GM12878 (cell line): ENCODE results near the gene SMC3. TPM values are rescaled to one million over a fixed set of nuclear protein-coding genes. Genes with fewer than 3 reads are reported as not detected.

ENCODE experiments used
- ATF7 ChIP-seq: fragments of 450-650 bp; IDR thresholded peaks from 2 replicates; pipeline ENCODE4 v1.6.1; 2016; ENCODE audit warnings: low read depth, mild to moderate bottlenecking
- CEBPB ChIP-seq, 2 experiments: fragments of 150-350 bp in 1 of 2; IDR thresholded peaks; 2 replicates each; pipeline ENCODE4 v1.6.1; 2012 to 2014; ENCODE audit warnings: low read depth in 2 of 2, low read length in 2 of 2, borderline replicate concordance in 1 of 2, inconsistent platforms in 1 of 2
- CHD2 ChIP-seq: IDR thresholded peaks from 2 replicates; pipeline ENCODE4 v1.6.1; 2011; ENCODE audit warnings: low read depth, low read length, improper control_type of control experiment, borderline replicate concordance
- EGR1 ChIP-seq, 2 experiments: IDR thresholded peaks; 1 replicate in 1 of 2; 2 replicates in 1 of 2; pipeline ENCODE4 v1.6.1; 2011 to 2012; ENCODE audit warnings: low read depth in 2 of 2, low read length in 2 of 2, borderline replicate concordance in 1 of 2, mild to moderate bottlenecking in 1 of 2, moderate library complexity in 1 of 2
- EZH2 ChIP-seq: IDR thresholded peaks from 2 replicates; pipeline ENCODE4 v1.6.1; 2012; ENCODE audit warnings: low read depth, mild to moderate bottlenecking, control low read depth, inconsistent platforms, low read length, borderline replicate concordance; ENCODE audit not compliant: control insufficient read depth
- FOS ChIP-seq: IDR thresholded peaks from 3 replicates; pipeline ENCODE4 v1.6.1; 2011; ENCODE audit warnings: borderline replicate concordance; ENCODE audit not compliant: insufficient read length; ENCODE audit errors: extremely low read depth
- FOXK2 ChIP-seq: fragments of 450-650 bp; IDR thresholded peaks from 2 replicates; pipeline ENCODE4 v1.6.1; 2017; ENCODE audit warnings: mild to moderate bottlenecking, moderate library complexity
- HDAC2 ChIP-seq: fragments of 200-600 bp; sonication (generic); IDR thresholded peaks from 2 replicates; pipeline ENCODE4 v1.6.1; 2017
- IKZF1 ChIP-seq: fragments of 450-650 bp; conservative IDR thresholded peaks from 2 replicates; pipeline ENCODE4 v1.6.1; 2017; ENCODE audit warnings: antibody characterized with exemption, mild to moderate bottlenecking
- IKZF2 ChIP-seq, 2 experiments: fragments of 450-650 bp; IDR thresholded peaks; 2 replicates each; pipeline ENCODE4 v1.6.1; 2017; ENCODE audit warnings: mild to moderate bottlenecking in 2 of 2, moderate library complexity in 2 of 2
- KDM1A ChIP-seq: fragments of 200-600 bp; sonication (generic); IDR thresholded peaks from 2 replicates; pipeline ENCODE4 v1.6.1; 2016; ENCODE audit warnings: borderline replicate concordance
- MEF2A ChIP-seq: IDR thresholded peaks from 2 replicates; pipeline ENCODE4 v1.6.1; 2011; ENCODE audit warnings: low read depth, mild to moderate bottlenecking, low read length, moderate library complexity; ENCODE audit not compliant: insufficient read depth
- MTA3 ChIP-seq: IDR thresholded peaks from 2 replicates; pipeline ENCODE4 v1.6.1; 2012; ENCODE audit warnings: low read length, inconsistent platforms, borderline replicate concordance
- NR2C1 ChIP-seq: fragments of 450-650 bp; IDR thresholded peaks from 2 replicates; pipeline ENCODE4 v1.6.1; 2017; ENCODE audit warnings: antibody characterized with exemption, mild to moderate bottlenecking, moderate library complexity
- POU2F2 ChIP-seq: IDR thresholded peaks from 3 replicates; pipeline ENCODE4 v1.6.1; 2011; ENCODE audit warnings: low read depth, mild to moderate bottlenecking, low read length, borderline replicate concordance
- RCOR1 ChIP-seq: conservative IDR thresholded peaks from 2 replicates; pipeline ENCODE4 v1.6.1; 2012; ENCODE audit warnings: low read depth, low read length, improper control_type of control experiment
- TBL1XR1 ChIP-seq: IDR thresholded peaks from 2 replicates; pipeline ENCODE4 v1.6.1; 2012; ENCODE audit warnings: low read depth, low read length, improper control_type of control experiment
- TCF12 ChIP-seq: IDR thresholded peaks from 2 replicates; pipeline ENCODE4 v1.6.1; 2011; ENCODE audit warnings: low read depth, mild to moderate bottlenecking, low read length
- ZBED1 ChIP-seq: IDR thresholded peaks from 2 replicates; pipeline ENCODE4 v1.6.1; 2016; ENCODE audit warnings: borderline replicate concordance
- ZNF622 ChIP-seq: fragments of 450-650 bp; IDR thresholded peaks from 2 replicates; pipeline ENCODE4 v1.6.1; 2017; ENCODE audit warnings: mild to moderate bottlenecking, inconsistent platforms
- polyA plus RNA-seq, 11 experiments: library from polyadenylated mRNA; depleted of rRNA in 4 of 11; unstranded in 6 of 11; stranded (reverse) in 5 of 11; fragments of >200 nt; fragmentation: Nextera tagmentation in 4 of 11; fragmentation: Illumina TruSeq in 1 of 11; extraction: Ambion mirVana in 4 of 11; extraction: Trizol in 1 of 11; gene quantifications; 1 replicate in 1 of 11; 2 replicates in 10 of 11; pipeline versions ENCODE4 v1.2.1 to v1.2.3, GENCODE V29; 2011 to 2016; ENCODE audit warnings: inconsistent platforms in 2 of 11, missing spikeins in 2 of 11, low read depth in 1 of 11
- total RNA-seq, 4 experiments: library from RNA; depleted of rRNA in 3 of 4; stranded (reverse); fragments of >200 nt in 3 of 4; fragmentation: Illumina TruSeq in 1 of 4; extraction: Trizol in 1 of 4; gene quantifications; 2 replicates each; pipeline versions ENCODE4 v1.2.1 to v1.2.3, GENCODE V29; 2013 to 2021
- TF ChIP-seq, protein P1 (sequence below): fragments of 450-650 bp; IDR thresholded peaks from 2 replicates; pipeline ENCODE4 v1.6.1; 2017; ENCODE audit warnings: low read depth, mild to moderate bottlenecking, moderate library complexity
- TF ChIP-seq, protein P2 (sequence below): fragments of 450-650 bp; IDR thresholded peaks from 2 replicates; pipeline ENCODE4 v1.6.1; 2016; ENCODE audit warnings: mild to moderate bottlenecking
- TF ChIP-seq, protein P3 (sequence below): IDR thresholded peaks from 2 replicates; pipeline ENCODE4 v1.6.1; 2012; ENCODE audit warnings: improper control_type of control experiment, low read depth, low read length; ENCODE audit not compliant: insufficient replicate concordance

Gene SMC3
- total and polyA plus RNA-seq, 10 of the 15 experiments (the other 5 are each of a cell fraction or from before 2014, with no cell fraction given): 30.4 to 123 (median 48.3) TPM

DNA sequence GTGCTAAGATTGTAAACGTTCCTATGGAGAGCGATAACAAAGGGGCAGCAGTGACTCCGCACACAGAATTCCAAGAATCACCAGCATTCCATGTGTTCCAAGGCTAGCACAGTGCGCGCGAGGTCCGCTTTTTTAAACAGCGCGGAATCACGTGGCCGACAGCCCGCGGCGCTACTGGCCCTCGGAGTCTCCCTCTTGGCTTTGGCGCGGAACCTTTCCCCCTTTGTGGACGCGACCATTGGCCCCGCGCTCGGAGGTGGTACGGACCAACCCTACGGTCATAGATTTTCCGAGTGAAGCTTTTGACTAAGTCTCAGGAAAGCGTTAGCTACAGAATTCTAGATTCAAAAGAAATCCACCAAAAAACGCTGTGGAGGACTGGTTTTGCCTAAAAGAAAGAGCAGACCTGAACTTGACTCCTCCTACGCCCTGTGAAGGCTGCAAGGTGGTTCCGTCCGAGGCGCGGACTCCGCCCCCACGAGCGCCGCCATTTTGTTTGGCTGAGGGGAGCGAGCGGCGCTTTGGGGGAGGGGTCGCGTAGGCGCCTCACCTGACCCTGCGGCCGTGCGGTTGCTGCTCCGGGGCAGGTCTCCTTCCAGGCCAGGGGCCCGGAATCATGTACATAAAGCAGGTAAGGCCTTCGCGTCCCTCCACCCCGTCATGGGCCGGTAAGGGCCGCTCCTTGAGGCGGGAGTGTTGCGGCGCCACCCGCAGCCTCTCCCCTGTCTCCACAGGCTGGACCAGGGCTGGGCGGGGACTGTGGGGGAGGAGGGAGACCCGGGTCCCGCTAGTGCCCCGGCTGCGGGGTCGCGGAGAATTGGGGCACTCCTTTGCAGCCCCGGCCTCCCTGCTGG lies at the start of gene SMC3 (continued):
- TF ChIP-seq, protein P1, sequence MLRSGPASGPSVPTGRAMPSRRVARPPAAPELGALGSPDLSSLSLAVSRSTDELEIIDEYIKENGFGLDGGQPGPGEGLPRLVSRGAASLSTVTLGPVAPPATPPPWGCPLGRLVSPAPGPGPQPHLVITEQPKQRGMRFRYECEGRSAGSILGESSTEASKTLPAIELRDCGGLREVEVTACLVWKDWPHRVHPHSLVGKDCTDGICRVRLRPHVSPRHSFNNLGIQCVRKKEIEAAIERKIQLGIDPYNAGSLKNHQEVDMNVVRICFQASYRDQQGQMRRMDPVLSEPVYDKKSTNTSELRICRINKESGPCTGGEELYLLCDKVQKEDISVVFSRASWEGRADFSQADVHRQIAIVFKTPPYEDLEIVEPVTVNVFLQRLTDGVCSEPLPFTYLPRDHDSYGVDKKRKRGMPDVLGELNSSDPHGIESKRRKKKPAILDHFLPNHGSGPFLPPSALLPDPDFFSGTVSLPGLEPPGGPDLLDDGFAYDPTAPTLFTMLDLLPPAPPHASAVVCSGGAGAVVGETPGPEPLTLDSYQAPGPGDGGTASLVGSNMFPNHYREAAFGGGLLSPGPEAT: peak; percentile 98
- TF ChIP-seq POU2F2: 0 out of 3 replicates have a peak, but pooled peaks have one; percentile 29
- peak; percentile 99 for TF ChIP-seq FOXK2
- TF ChIP-seq KDM1A: no peak
- peak; percentile 50 for TF ChIP-seq TCF12
- no peak for TF ChIP-seq FOS
- no peak for TF ChIP-seq EZH2
- TF ChIP-seq EGR1 (IDR thresholded peaks at IDR 0.05; ENCODE audit: borderline replicate concordance in 1 of 2, low read depth in 2 of 2, low read length in 2 of 2): peak in 1 of 2 experiments; percentile 75; a peak in 1 of 3 replicates
- peak; percentile 56 to 72 for TF ChIP-seq IKZF2 (IDR thresholded peaks at IDR 0.05)
- no peak for TF ChIP-seq MEF2A
- TF ChIP-seq CHD2: peak; percentile 83; the same call in 1 of the 2 replicates
- peak; percentile 27; the same call in 1 of the 2 replicates for TF ChIP-seq MTA3
- TF ChIP-seq TBL1XR1: no peak
- TF ChIP-seq ZNF622: no peak
- TF ChIP-seq NR2C1: peak; percentile 71; the same call in 1 of the 2 replicates
- TF ChIP-seq ATF7: peak; percentile 100
- TF ChIP-seq RCOR1: peak; percentile 66; the same call in 1 of the 2 replicates
- no peak for TF ChIP-seq CEBPB (IDR thresholded peaks at IDR 0.05; ENCODE audit: borderline replicate concordance in 1 of 2, low read depth in 2 of 2, low read length in 2 of 2)
- no peak for TF ChIP-seq ZBED1
- peak; percentile 81 for TF ChIP-seq IKZF1
- no peak for TF ChIP-seq HDAC2
- TF ChIP-seq, protein P2, sequence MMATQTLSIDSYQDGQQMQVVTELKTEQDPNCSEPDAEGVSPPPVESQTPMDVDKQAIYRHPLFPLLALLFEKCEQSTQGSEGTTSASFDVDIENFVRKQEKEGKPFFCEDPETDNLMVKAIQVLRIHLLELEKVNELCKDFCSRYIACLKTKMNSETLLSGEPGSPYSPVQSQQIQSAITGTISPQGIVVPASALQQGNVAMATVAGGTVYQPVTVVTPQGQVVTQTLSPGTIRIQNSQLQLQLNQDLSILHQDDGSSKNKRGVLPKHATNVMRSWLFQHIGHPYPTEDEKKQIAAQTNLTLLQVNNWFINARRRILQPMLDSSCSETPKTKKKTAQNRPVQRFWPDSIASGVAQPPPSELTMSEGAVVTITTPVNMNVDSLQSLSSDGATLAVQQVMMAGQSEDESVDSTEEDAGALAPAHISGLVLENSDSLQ: no peak
- TF ChIP-seq, protein P3, sequence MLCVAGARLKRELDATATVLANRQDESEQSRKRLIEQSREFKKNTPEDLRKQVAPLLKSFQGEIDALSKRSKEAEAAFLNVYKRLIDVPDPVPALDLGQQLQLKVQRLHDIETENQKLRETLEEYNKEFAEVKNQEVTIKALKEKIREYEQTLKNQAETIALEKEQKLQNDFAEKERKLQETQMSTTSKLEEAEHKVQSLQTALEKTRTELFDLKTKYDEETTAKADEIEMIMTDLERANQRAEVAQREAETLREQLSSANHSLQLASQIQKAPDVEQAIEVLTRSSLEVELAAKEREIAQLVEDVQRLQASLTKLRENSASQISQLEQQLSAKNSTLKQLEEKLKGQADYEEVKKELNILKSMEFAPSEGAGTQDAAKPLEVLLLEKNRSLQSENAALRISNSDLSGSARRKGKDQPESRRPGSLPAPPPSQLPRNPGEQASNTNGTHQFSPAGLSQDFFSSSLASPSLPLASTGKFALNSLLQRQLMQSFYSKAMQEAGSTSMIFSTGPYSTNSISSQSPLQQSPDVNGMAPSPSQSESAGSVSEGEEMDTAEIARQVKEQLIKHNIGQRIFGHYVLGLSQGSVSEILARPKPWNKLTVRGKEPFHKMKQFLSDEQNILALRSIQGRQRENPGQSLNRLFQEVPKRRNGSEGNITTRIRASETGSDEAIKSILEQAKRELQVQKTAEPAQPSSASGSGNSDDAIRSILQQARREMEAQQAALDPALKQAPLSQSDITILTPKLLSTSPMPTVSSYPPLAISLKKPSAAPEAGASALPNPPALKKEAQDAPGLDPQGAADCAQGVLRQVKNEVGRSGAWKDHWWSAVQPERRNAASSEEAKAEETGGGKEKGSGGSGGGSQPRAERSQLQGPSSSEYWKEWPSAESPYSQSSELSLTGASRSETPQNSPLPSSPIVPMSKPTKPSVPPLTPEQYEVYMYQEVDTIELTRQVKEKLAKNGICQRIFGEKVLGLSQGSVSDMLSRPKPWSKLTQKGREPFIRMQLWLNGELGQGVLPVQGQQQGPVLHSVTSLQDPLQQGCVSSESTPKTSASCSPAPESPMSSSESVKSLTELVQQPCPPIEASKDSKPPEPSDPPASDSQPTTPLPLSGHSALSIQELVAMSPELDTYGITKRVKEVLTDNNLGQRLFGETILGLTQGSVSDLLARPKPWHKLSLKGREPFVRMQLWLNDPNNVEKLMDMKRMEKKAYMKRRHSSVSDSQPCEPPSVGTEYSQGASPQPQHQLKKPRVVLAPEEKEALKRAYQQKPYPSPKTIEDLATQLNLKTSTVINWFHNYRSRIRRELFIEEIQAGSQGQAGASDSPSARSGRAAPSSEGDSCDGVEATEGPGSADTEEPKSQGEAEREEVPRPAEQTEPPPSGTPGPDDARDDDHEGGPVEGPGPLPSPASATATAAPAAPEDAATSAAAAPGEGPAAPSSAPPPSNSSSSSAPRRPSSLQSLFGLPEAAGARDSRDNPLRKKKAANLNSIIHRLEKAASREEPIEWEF: no peak
